IPS DF 4.7 (cell line): ENCODE results near the gene CASP7.

Experiments used
- DNase-seq: peaks from one replicate; pipeline ENCODE4 v3.0.0-alpha.2; 2013; ENCODE audit warnings: low spot score; ENCODE audit errors: extremely low read depth

CASP7 gene

DNA sequence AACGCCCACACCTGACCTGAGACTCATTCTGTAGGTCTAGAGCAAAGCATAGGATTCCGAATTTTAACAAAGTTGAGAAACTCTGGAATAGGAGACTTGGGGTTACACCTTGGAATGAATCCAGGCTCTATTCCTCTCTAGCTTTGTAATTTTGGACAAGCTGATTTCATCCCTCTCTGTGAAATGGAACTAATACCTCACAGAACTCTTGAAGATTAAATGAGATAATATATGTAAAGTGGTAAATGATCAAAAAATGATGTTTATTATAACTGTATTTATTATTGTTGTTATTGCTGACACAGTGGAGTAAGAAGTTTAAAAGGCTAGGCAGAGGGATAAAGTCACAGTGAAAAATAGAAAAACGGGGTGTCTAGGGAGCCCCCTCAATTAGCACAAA lies 32.3 kb downstream of the CASP7 start:
- DNase-seq: no peak

DNA sequence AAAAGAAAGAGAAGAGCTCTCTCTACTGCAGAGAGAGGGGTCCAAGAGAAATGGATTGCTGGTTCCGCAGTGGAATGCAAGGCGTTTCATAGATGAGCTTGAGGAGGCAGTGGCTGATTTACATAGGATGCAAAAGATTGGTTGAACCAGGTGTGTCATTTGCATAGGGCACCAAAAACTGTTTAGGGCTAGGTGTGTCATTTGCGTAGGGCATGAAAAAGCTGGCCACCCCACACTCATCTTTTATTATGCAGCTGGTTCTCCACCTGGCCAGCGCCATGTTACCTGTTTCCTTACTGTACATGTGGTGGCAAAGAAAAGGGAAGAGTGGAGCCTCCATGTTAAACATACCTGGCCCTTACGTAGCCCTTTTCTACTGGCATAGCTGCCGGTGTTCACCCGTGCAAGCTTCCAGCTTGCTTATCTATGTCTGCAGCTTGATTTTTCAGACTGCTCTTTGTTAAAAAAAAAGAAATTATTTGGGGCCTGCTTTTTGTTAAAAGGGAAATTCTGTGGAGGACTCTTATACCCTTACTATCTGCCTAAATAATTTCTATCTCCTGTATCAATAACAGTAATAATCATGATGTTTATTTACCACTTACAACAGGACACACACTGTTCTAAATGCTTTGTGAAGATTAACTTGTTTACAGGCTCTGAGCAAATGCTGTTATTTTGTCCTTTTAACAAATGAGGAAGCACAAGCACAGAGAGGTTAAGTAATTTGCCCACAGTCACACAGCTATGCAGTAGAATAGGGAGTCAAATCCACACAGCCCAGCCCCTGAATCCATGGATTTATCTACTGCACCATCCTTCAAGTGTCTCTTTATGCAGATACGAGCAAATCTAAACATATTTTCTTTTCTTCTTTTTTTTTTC lies 33.3 kb downstream of the CASP7 start:
- DNase-seq: peak; percentile 44

DNA sequence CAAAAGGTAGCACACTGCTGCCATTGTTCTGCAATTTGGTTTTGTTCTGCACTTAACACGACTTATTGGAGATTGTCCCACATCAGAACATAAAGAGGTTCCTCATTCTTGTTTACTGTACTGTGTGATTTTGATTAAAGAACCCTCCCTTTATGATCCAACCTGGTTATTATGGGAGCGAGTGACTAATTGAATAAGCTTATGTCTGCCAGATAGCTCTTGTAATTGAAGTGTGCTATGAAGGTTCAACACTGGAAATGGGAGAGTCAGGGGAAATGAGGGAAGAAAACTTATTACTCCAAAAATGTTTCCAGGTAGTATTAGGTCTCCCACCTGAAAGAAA lies 33.9 kb downstream of the CASP7 start:
- no peak for DNase-seq

DNA sequence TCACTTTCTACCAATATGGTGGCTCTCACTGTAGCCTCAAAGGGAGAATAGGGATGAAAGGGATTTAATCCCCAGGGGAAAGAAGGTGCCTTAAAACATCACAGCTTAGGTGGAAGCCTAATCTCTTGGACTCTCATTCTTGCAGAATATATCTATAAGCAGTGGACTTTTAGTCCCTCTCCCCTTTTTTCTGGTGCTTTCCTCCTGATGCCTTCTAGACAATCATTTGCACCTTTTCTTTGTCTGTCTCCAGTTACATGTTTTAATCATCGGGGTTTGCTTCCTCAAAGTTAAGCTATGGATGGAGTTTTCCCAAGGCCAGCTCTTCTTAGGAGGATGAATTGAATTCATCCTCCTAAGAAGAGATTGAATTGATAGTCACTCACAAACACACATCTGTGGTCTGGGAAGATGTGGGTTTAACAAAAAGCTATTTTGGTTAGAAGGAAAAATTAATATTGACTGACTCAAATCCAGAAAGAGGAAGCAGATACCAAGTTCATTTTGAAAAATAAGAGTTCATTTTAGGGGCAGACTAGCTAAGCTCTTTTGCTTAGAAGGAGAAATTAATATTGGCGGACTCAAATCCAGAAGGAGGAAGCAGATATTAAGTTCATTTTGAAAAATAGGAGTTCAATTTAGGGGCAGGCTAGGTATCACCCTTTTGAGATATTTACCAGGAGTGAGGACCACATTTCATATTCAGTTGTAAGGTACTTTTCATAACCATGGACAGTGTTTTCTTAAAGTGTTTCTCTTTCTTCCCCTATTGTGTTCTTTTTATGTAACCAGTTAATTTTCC lies 36.6 kb downstream of the CASP7 start:
- no peak for DNase-seq

DNA sequence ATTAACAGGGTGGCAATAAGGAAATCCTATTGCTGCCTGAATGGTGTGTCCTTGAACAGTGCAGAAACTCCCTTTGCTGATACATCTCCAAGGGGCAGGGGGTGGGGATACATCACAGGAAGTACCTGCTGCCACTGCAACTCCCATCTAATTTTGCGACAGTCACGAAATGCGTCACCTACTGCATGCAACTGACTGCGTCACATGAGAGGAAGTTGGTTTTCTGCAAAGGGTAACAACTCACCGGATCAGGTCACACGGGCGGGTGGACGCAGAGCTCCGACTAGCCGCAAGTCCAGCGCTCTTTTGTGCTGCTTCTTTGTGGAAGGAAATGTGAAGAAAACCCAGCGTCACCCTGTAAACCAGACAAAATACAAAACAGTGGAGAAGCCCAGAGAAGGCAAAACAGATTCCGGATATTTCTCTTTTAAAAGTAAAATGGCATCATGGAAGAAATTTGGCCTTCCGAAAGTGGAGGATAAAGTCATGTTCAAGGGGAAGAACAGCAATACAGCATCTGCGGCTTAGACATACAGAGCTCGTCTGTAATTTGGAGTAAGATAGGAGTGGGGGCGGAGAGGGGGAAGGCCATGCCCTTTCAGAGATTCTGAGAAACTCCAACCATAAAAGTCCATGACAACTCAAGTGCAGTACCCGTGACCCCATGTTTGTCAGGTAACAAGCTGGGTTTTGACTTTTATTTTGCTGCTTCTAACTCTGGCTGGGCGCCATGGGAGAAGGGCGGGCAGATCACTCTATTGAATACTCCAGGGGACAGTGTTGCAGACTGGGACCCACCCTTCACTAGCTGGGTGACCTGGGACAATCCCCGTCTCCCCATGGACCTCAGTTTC lies 39.5 kb downstream of the CASP7 start:
- DNase-seq: no peak

DNA sequence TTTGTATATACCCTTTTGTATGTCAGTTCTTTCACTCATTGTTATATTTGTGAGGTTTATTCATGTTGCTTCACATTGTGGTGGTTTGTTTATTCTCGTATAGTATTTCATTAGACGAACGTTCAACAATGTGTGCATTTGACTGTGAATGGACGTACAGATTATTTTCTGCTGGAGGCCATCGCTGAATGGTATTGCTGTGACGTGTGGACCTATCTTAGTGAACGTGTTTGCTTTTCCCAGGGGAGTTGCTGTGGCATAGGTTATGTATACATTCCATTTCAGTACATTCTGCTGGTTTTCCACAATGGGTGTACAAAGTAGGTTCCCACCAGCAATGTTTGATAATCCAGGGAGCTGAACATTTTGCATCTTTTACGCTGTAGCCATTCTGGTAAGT lies 40.7 kb downstream of the CASP7 start:
- no peak for DNase-seq

DNA sequence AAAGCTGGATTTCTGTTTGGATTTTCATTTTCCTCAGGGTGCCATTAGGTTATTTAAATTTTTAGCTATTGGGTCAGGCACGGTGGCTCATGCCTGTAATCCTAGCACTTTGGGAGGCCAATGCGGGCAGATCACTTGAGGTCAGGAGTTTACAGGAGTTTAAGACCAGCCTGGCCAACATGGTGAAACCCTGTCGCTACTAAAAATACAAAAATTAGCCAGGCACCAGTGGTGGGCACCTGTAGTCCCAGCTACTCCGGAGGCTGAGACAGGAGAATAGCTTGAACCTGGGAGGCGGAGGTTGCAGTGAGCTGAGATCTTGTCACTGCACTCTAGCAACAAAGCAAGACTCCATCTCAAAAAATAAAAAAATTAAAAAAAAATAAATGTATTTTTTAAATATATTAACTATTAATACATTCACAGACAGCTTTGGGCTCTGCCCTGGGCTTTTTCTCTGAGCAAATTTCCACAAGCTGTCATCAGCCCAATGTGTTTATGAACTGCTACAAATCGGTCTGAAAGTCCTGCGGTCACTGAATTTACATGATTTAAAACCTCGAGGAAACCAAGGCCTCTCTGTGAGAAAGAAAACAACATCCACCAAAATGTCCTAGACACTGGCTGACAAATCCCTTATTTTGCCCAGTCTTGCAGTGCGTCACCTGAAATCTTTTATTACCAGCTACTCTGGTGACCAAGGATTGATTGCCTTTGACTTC lies 52.6 kb downstream of the CASP7 start:
- DNase-seq: no peak

DNA sequence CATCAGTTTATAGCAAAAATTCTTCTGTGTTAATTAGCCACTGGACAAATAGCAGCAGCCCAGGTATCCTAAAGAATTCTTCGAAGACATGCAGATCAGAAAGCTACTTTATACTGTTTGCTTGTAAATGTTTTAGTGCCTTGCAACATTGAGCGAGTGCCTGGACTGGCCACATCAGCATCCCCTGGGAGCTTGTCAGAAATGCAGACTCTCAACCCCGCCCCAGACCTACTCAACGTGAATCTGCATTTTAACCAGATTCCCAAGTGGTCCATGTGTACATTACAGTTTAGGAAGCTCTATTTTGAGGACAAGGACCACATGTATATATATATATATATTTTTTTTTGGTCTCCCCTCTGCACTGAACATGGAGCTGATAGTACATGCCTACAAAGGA lies 53.3 kb downstream of the CASP7 start:
- DNase-seq: no peak

DNA sequence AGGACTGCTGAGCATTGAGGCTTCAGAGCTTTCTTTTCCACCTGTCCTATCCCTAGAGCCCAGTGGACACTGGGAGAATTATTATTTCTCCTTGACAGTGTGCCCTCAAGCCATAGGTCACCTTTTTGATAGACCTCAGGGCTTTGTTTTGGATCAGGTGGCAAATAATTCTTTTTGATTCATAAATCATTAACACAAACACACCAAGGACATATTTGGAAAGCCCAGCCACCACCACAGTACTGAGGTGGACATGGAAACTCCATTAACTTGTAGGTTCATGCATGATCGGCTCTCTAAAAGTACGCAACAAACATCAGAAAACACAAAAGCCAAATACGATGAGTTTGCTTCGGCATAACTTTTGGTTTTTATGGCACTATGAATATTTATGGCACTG lies 53.9 kb downstream of the CASP7 start:
- no peak for DNase-seq

DNA sequence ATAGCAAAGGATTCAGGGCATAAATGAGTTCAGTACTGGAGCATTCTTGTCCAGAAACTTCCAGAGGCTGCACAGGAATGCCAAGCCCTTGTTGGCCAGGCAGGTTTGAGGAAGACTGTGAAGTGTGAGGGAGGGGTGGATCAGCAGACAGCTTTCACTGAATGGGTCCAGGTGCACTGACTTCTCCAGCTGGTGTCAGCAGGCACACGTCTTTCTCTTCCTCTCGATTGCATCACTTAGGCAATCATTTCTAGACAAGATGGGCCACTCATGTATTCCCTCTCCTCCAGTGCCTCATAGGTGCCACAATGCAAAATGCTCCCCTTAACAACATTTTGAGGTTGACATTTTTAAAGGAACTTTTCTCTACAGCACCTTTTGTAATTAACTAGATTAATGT lies 56.2 kb downstream of the CASP7 start:
- no peak for DNase-seq

DNA sequence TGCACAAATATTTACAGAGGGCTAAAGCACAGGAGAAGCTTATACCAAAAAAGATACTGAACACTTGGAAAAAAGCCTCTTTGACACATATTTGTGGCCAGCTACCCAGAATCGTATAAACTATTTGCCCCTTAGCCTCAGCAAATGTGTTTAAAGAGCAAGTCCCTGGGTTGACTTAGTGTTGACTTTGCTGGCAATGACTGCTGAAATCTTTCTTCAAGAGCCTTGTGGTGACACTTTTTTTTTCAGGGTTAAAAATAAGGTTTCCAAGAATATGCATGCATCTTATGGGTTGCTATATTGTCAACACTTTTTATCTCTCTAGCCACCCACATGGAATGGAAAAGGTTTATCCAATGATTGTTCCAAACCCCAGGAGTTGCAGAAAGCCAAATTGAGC lies 56.9 kb downstream of the CASP7 start:
- no peak for DNase-seq

DNA sequence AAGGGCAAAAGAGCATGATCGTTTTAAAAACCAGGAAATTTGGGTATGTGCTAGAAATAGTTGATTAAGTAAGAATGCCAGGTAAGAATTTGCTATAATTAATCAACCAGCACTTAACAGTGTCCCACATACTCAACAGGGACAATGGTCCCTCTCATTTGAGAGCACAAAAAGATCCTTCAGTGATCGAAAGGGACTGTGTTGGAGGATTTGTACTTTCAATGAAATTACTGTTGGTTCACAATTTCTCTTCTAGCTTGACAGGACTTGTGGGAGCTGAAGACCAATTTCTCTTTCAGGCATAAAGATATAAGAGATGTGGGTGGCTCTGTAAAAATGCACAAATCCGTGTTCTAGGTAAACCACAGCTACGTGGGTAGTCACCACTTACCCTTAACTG lies 59.3 kb downstream of the CASP7 start:
- no peak for DNase-seq

DNA sequence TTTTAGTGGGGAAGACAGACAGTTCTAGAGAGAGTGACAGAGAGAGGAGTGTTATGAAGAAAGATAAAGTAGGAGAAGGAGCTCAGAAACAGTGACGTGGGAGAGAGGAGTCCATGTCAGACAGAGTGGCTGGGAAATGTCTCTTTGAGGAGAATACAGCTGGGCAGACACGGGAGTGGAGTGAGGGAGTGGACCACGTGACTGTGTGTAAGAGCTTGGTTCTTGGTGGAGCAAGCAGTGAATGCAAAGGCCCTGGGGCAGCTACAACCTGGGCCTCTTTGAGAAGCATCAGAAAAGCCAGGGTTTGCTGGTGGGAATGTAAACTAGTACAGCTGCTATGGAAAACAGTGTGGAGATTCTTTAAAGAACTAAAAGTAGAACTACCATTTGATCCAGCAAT lies 59.9 kb downstream of the CASP7 start:
- DNase-seq: no peak

DNA sequence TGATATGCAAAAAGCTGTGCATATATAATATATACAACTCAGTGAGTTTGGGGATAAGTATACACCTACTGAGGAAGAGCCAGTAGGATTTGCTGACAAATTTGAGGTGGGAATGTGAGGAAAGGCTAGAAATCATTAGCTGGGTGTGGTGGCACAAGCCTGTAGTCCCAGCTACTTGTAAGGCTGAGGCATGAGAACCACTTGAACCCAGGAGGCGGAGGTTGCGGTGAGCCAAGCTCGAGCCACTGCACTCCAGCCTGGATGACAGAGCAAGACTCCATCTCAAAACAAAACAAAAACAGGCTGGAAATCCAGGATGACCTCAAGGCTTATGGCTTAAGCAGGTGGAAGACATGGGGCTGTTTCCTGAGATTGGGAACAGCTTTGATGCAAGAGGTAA lies 61.1 kb downstream of the CASP7 start:
- DNase-seq: no peak

DNA sequence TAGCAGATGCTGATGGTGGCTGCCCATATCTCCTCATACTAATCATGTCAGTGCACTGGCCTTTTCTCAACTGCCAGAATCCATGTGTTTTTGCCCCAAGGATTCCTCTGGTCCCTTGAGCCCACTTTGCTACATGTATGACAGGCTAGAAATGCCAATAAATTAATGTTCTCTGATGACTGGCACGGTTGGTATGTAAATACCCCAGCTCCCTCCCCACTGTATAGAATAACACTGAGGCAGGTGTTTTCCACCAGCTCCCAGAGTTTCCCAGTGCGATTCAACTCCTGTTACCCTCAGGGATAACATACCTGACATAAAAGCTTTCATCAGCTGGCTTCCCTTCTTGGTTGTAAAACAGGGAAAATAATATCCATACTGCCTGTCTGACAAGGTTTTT lies 62.8 kb downstream of the CASP7 start:
- DNase-seq: no peak

DNA sequence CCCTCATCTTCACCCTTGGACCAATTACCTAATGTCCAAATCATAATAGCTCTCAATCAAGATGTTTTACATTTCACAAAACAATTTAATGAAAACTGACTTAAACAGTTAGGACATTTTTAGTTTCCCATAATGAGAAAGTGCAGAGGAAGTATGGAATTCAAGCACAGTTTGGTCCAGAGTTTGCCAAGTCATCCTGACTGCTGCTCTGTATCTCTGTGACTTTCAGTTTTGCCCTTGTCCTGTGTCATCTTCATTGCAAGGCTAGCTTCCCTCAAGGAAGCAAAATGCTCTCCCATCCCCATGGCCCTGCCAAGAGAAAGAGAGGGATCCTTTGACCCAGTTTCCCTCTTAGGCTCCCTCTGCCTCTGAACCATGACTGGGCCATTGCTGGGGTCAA lies 63.9 kb downstream of the CASP7 start:
- no peak for DNase-seq

DNA sequence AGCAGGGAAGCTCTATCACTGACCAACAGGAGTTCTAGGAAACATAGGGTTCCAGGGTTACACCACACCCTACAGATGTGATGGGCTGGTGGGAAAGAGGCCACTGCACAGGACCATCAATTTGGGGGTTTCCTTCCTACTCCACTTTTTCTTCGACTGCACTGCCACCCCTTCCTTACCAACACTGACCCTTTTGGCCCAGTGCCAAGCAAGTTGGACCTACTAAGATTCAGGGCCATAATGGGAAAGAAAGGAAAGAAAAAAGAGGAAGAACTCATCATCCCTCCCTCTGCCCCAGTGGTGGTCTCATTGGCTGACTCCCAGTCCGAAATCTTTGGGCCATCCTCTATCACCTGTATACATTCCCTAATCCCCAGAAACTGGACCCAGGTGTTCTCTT lies 65.7 kb downstream of the CASP7 start:
- DNase-seq: no peak

DNA sequence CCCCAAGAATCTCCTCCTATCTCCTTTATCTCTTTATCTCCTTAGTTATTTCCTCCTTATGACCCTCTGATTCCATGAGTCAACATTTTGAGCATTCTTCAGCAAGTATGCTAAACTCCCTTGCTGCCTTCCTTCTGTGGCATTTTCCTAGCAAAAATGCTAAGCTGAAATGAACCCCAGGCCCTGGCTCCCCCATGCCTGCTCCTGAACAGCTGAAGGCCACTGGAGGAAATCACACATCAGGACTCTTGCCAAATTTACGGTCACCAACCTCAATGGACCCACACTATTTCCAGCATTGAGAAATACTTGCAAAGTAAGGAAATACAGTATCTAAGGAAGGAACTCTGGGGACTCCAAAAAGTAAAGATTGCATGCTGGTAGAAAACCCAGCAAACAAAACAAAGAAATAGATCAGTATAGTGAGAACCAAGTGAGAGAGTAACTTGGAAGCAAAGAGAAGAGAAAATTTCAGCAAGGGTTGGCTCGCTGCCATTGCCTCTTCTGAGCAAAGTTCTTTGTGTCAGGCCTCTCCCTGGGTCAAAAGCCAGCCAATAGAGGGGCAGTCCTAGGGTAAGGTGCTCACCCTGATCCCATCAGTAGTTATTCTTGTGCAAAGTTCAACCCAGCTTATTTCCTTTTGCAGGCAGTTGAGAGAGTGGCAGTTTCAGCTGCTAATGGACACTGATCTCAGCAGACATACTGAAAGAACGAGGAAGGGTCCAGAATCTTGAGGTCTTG lies 66.7 kb downstream of the CASP7 start:
- DNase-seq: no peak

DNA sequence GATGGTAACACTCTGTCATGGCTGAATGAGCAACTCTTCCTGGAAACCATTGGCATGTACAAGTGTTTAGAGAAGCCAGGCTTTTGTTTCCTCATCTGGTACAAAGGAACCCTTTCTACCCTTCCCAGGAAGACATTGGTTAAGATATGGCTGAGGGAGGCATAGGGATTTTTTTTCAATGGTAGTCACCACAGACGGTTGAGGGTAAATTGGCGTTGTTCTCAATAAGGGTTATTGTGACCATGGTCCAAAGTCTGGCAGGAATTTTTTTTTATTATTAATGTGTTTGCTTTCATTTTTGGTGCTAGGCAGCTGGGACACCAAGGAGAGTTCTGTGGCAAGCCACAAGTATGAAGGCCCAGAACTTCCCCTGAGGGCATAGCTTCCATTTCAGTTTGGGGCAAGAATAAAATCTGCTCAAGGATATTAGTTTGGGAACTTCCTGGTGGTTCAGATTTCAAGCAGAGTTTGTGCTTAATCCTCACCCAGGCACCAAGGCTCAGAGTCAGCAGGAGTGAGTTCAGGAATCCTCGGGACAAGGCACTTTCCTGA lies 71.5 kb downstream of the CASP7 start, which contains the start of gene PLEKHS1:
TSS of gene PLEKHS1 (plus strand) at position 502 of the 552 bp plus-strand sequence. CDS start 3,596 bp downstream, outside the sequence.
- no peak for DNase-seq

DNA sequence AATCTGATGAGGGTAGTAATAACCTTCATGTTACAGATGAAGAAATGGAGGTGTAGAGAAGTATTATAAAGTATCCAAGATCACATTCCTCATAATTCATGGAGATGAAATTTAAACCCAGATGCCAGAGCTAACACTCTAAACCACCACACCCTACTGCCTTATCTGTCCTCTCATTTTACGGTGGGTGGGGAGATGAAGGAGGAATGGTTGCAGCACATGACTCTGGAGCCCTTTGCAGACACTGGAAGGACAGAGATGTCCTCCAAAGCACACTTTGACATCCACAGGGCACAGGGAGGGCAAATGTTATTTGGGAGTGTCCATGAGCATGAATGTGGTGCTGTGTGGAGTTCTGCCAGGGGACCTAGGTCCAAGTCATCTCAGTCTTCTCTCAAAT lies 72.8 kb downstream of the CASP7 start:
- no peak for DNase-seq
